GM19455 (cell line): Measurements from ENCODE around the gene WDFY2.

Source experiments
- ATAC-seq: cut with Tn5 transposase; IDR thresholded peaks from one replicate; pipeline ENCODE4 v1.9.1; 2021; ENCODE audit not compliant: unreplicated experiment

Gene WDFY2

GRCh38 chr13:51600703-51601102, 16.4 kb downstream of the WDFY2 start:
- ATAC-seq, result no peak

- ATAC-seq, result no peak
These were observed 17.6 kb downstream of the WDFY2 start for GRCh38 chr13:51601601-51602565.

GRCh38 chr13:51603716-51604115, 19.5 kb downstream of the WDFY2 start:
- ATAC-seq, result no peak

- no peak for ATAC-seq
These were observed 21.4 kb downstream of the WDFY2 start for GRCh38 chr13:51605698-51606097.

GRCh38 chr13:51607165-51607564, 22.9 kb downstream of the WDFY2 start:
- no peak for ATAC-seq

GRCh38 chr13:51608857-51609406, 24.7 kb downstream of the WDFY2 start:
- ATAC-seq, result no peak

GRCh38 chr13:51612867-51613266, 28.6 kb downstream of the WDFY2 start:
- ATAC-seq, result no peak

- ATAC-seq, result no peak
These were observed 29.3 kb downstream of the WDFY2 start for GRCh38 chr13:51613535-51613934.

GRCh38 chr13:51614350-51614786, 30.1 kb downstream of the WDFY2 start:
- peak; percentile 96 for ATAC-seq

GRCh38 chr13:51618626-51619025, 34.4 kb downstream of the WDFY2 start:
- no peak for ATAC-seq

GRCh38 chr13:51619614-51620013, 35.4 kb downstream of the WDFY2 start:
- ATAC-seq, result no peak

GRCh38 chr13:51620165-51620983, 36.1 kb downstream of the WDFY2 start:
- no peak for ATAC-seq

GRCh38 chr13:51621602-51622001, 37.3 kb downstream of the WDFY2 start:
- no peak for ATAC-seq

GRCh38 chr13:51623473-51623872, 39.2 kb downstream of the WDFY2 start:
- no peak for ATAC-seq

GRCh38 chr13:51624207-51624606, 39.9 kb downstream of the WDFY2 start:
- no peak for ATAC-seq

- no peak for ATAC-seq
These were observed 40.6 kb downstream of the WDFY2 start for GRCh38 chr13:51624695-51625345.

- no peak for ATAC-seq
These were observed 41.5 kb downstream of the WDFY2 start for GRCh38 chr13:51625555-51626345.

GRCh38 chr13:51626749-51627148, 42.5 kb downstream of the WDFY2 start:
- no peak for ATAC-seq

- no peak for ATAC-seq
These were observed 44.0 kb downstream of the WDFY2 start for GRCh38 chr13:51628059-51628852.
